Measurements from ENCODE around the gene CYP4A11.
"Not testable (repeated sequence)": the region's sequence is repeated elsewhere in the genome, so short reads cannot be mapped to it uniquely, and the experiment has no call there.

The CYP4A11 gene

DNA sequence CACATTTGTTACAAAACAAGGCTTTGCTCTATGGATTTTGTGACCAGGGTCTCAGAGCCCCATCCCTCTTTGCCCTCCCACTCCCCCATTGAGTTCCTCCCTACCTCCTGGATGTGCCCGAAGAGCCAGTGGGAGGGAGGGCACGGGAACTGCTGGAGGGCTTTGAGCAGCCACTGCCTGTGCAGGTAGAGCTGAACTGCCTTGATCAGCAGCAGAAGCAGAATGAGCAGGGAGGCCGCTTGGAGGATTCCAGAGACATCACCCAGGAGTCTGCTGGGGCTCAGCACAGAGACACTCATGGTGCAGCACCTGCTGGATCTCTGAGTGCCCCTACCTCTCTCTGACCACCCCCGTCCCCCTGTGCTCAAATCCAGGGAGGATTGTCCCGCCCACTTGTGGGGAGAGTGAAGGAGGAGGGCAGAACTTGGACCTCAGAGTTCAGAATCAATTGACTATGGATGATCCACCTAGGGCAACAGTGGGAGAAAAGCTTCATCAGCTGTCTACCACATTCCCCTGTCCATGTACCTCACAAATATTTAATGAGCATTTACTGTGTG, at the start of gene CYP4A11:
Gene CYP4A11 (minus strand): TSS at position 342 of the 560 bp plus-strand sequence. CDS start 43 bp downstream, at position 299.
- DNase-seq (ENCODE audit: low read depth, low spot score), result no peak

GRCh38 chr1:46990541-46990940, 49.3 kb upstream of the CYP4A11 start:
- DNase-seq (ENCODE audit: low read depth, low spot score), result not testable (repeated sequence)

- DNase-seq (ENCODE audit: low read depth, low spot score), result peak; percentile 79
Observed at GRCh38 chr1:46983830-46984586, 42.7 kb upstream of the CYP4A11 start.

- no peak for DNase-seq (ENCODE audit: low read depth, low spot score)
Observed at GRCh38 chr1:46983166-46983829, 42.0 kb upstream of the CYP4A11 start.

GRCh38 chr1:46969014-46969619, 27.8 kb upstream of the CYP4A11 start:
- no peak for DNase-seq (ENCODE audit: low read depth, low spot score)

DNA sequence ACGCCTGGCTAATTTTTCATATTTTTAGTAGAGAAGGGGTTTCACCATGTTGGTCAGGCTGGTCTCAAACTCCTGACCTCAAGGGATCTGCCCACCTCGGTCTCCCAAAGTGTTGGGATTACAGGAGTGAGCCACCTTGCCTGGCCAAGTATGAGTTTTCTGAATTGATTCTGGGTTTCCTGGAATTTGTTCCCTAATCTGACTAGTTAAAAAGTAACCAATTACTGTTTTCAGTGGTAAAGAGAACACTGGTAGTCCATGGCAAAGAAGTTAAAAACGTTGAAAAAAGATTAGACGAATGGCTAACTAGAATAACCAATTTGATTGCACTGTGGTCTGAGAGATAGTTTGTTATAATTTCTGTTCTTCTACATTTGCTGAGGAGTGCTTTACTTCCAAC, 21.0 kb upstream of the CYP4A11 start:
- DNase-seq (ENCODE audit: low read depth, low spot score), result not testable (repeated sequence)

DNA sequence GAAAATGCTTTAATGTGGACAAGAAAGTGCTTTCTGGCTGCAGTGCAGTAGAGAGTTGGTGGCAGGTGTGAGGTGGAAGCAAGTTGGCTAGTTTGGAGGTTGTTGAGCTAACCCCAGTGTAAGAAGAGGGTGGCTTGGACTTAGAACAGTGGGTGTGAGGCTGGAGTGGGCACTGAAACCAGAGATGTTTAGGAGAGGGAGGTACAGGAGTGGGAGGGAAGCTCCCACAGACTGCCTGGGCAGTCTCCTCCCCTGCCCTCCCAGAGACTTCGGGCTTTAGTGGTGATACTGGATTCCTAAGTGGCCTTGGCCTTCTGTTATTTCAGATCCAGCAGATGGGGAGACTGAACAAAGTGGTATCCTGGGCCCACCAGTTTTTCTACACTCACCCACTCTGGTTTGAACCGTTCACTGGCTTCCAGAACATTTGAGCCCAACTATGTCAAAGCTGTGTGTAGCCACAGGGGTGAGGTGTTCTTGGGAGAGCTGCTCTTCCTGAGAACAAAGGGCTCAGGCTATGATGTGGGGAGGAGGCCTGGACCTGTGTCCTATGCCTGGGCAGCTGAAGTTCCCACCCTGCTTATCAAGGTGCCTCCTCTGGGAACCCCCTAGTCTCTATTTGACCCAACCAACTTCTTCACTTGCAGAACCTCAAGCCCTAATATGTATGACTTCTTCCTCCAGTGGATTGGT, 19.9 kb upstream of the CYP4A11 start:
- no peak for DNase-seq (ENCODE audit: low read depth, low spot score)

DNA sequence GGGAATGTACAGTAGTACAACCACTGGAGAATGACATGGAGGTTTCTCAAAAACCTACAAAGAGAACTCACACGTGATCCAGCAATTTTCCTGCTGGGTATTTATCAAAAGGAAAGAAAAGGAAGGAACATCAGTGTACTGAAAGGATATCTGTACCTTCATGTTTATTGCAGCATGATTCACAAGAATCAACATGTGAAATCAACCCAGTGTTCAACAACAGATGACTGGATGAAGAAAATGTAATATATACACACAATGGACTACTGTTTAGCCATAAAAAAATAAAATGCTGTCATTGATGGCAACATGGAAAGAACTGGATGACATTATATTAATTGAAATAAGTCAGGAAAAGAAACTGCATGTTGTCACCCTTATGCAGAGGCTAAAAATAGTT, 19.0 kb upstream of the CYP4A11 start:
- no peak for DNase-seq (ENCODE audit: low read depth, low spot score)

DNA sequence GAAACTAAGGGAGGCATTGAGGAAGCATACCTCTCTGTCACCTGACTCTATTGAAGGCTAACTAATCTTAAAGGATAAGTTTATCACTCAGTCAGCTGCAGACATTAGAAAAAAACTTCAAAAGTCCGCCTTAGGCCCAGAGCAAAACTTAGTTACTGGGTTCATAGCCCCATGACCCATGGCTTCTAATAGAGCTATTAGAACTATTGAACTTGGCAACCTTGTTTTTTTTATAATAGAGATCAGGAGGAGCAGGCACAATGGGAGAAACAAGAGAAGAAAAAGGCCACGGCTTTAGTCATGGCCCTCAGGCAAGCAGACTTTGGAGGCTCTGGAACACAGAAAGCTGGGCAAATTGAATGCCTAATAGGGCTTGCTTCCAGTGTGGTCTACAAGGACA, 13.8 kb upstream of the CYP4A11 start:
- not testable (repeated sequence) for DNase-seq (ENCODE audit: low read depth, low spot score)

- DNase-seq (ENCODE audit: low read depth, low spot score), result not testable (repeated sequence)
Observed at GRCh38 chr1:46953847-46954246, 12.6 kb upstream of the CYP4A11 start.

DNA sequence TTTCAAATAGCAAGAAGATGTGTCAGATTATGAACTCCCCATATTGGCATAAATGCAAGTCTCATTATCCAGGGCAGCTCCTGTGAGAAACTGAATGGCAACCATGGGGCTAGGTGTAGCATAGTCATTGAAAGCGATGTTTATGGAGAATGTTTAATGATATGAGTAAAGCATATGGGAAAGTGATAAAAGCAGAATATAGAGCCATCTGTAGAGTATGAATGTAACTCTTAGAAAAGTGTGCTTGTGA, 8.1 kb upstream of the CYP4A11 start:
- DNase-seq (ENCODE audit: low read depth, low spot score), result not testable (repeated sequence)

DNA sequence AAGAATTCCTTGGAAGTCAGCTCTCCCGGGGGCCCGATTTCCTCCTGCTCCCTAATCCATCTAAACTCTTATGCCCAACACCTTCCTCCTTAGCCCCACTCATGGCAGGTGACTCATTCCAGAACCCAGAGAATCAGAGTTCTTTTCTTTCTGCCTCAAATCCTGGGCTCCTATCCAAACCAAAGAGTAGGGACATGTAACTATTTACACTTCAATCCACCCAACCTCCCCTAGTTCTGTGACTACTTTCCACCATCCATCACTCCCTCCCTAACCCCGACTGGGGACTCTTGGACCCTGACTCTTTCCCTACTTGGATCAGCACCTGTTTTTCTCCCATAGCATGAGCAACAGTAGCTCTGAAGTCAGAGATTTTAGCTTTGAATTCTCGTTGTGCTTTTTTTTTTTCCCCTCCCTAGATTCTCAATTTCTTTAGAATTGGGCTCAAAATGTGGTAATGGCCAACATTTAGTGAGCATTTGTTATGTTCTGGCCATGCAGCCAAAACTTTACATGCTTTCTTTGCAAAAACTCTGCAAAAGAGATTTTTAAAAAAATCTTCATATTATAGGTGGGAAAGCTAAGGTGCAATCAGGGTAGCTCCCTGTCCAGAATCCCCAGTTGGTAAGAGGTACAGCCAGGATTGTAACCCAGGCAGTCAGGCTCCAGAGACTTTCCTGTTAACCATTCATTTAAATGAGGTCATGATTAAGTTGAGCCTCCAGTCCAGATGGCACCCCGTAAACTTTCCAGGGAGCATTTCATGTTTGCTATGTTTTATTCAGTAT, 7.5 kb upstream of the CYP4A11 start:
- no peak for DNase-seq (ENCODE audit: low read depth, low spot score)

DNA sequence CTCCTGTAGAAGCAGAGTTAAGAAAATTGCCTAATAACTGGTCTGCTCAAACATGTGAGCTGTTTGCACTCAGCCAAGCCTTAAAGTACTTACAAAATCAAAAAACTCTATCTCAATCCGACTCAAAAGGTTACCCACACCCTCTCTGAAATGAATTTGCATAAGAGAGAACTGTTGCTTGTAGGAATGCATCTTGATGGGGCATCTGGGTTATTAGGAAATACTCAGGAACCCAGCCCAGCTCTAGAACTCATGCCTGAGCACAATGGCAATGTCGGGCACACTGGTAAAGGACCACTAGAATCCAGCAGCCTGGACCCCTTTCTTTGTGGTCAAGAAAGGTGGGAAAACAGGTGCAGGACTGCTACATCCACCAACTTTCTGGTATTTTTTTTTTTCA, 6.4 kb upstream of the CYP4A11 start:
- DNase-seq (ENCODE audit: low read depth, low spot score), result not testable (repeated sequence)

DNA sequence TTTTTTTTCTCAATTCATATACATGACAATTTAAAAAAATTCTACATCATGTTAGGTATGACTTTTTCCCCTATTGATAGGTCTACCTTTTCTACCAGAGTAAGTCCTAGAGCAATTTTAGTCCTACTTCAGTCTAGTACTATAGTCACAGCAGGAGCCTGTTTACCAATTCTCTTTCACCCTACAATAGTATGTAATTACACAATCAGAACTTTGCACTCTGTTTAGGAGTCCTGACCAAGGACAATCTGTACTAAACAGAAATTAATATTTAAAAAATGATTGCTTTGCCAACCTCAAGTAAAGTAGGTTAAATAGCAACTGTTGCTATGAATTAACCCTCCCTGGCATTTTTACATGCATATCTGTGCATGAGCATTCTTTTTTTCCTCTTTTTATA, 810 bp upstream of the CYP4A11 start:
- no peak for DNase-seq (ENCODE audit: low read depth, low spot score)

DNA sequence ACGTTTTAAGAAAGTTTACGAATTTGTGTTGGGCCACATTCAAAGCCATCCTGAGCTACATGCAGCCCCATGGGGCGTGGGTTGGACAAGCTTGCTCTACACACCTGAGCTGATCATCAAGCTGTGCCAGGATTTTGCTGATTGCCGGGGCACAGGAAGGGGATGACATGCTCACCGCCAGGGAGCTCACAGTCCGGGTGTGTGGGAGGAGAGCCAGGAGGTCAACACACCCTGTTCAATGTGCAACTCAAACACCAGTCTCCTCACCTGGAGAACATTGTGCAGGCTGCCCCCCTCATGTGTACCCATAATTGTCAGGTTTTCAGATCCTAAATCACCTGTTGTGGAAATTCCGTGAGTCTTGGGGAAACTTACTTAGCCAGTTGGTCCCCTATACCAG, 969 bp downstream of the CYP4A11 start:
- DNase-seq (ENCODE audit: low read depth, low spot score), result no peak

DNA sequence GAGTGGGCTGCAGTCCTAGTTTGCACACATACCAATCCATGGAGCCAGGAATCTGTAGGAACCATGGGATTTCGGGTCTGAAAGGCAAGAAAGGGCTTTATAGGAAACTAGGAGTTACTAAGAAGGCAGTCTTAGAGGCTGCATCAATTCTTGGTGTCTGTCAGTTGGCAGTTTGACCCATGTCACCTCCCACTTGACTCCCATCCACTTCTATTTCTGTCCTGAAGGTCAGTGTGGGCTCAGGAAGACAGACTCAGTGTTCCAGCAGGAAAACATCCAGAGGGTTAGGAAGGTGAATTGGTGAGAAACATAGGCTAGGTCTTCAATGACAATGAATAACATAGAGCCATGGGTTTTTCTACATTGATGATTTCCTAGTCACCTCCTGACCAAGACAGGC, 4.0 kb downstream of the CYP4A11 start:
- DNase-seq (ENCODE audit: low read depth, low spot score), result no peak

DNA sequence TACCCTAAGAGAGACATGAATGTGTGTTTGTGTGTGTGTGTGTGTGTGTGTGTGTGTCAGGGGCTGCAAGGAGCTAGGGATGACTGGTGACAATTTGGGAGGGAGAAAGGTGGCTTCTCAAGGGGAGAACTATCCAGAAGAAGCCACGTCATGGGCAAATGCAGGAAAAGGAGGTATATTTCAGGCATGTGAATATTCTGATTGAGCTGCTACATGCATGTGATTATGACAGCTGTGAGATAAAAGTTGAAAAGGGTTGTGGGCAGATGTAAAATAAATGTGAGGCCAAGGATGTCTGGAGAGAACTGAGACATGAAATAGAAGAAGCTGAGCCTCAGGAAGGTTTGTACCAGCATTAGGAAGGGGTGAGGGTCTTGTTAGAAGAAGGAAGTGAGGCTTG, 4.5 kb downstream of the CYP4A11 start:
- no peak for DNase-seq (ENCODE audit: low read depth, low spot score)

GRCh38 chr1:46934852-46935251, 6.4 kb downstream of the CYP4A11 start:
- not testable (repeated sequence) for DNase-seq (ENCODE audit: low read depth, low spot score)

GRCh38 chr1:46932020-46932419, 9.3 kb downstream of the CYP4A11 start:
- not testable (repeated sequence) for DNase-seq (ENCODE audit: low read depth, low spot score)

DNA sequence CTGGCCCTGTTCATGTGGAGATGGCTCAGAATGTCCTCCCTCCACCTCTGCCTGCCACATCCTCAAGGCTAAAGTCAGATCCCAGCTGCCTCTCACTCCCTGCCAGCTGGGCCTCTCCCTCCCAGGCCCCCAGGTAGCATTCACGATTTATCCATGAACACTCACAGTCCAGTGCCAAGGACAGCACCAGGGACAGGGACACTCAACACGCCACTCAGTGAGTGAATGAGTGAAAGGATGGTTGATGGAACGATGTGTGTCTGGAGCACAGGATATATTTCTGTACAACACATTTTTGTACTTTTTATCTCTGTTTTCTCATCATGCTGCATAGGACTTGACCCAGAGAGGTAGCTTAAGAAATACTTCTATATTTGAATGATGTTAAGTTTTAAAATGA, 10.1 kb downstream of the CYP4A11 start:
- DNase-seq (ENCODE audit: low read depth, low spot score), result no peak

GRCh38 chr1:46927249-46927835, 13.9 kb downstream of the CYP4A11 start:
- no peak for DNase-seq (ENCODE audit: low read depth, low spot score)
